Esophagus squamous epithelium (tissue), 4 donors: ENCODE measurements around the gene INPP5D.

Experiments used
- CTCF ChIP-seq, 6 experiments: fragments of 450-650 bp in 4 of 6; fragments of 200-600 bp in 2 of 6; sonication (generic) in 2 of 6; IDR thresholded peaks; one replicate each; pipeline ENCODE4 v1.5.1; 2016 to 2019; ENCODE audit warnings: antibody characterized with exemption in 6 of 6, mild to moderate bottlenecking in 4 of 6, moderate library complexity in 4 of 6
- POLR2A ChIP-seq, 4 donors: fragments of 450-650 bp; IDR thresholded peaks; one replicate each; pipeline ENCODE4 v1.6.1; 2017; ENCODE audit warnings: antibody characterized with exemption in 4 of 4, mild to moderate bottlenecking in 4 of 4, moderate library complexity in 3 of 4

GRCh38 chr2:233096006-233096405 is 35.9 kb downstream of the INPP5D start:
- TF ChIP-seq CTCF (IDR thresholded peaks at IDR 0.05): no peak
- no peak for TF ChIP-seq POLR2A (IDR thresholded peaks at IDR 0.05)
